DOHH2 (cell line): Measurements from ENCODE around the gene CD1B.

Source experiments
- CTCF ChIP-seq: fragments of 200-600 bp; sonication (generic); IDR thresholded peaks from one replicate; pipeline ENCODE4 v1.5.1; 2014; ENCODE audit warnings: antibody characterized with exemption, mild to moderate bottlenecking, low read depth, low read length; ENCODE audit not compliant: poor library complexity, severe bottlenecking
- EZH2phosphoT487 ChIP-seq: fragments of 200-600 bp; sonication (generic); IDR thresholded peaks from 2 replicates; pipeline ENCODE4 v1.6.1; 2017; ENCODE audit warnings: borderline replicate concordance, mild to moderate bottlenecking, antibody characterized with exemption, low read length, moderate library complexity, mixed read lengths

GRCh38 chr1:158354255-158354654 is 22.9 kb upstream of the CD1B start:
- no peak for TF ChIP-seq CTCF
- no peak for TF ChIP-seq EZH2phosphoT487
